Cardiac muscle cell (in vitro differentiated cells and primary cell): Measurements from ENCODE around the gene IFT22. TPM values are rescaled to one million over a fixed set of nuclear protein-coding genes. Genes with fewer than 3 reads are reported as not detected.
A peak's percentile ranks its signal among the peaks of the same experiment; 100 is the strongest.

Experiments
- DNase-seq, 2 donors: peaks; one replicate each; pipeline versions ENCODE4 v3.0.0 to v3.0.0-alpha.2; 2010 to 2017; ENCODE audit warnings: low read depth in 1 of 2, low spot score in 1 of 2
- H3K27ac ChIP-seq: fragments of 200-600 bp; sonication (generic); 2 replicates; pipeline ENCODE4 v1.5.1; 2016
- H3K27me3 ChIP-seq: fragments of 200-600 bp; sonication (generic); 2 replicates; pipeline ENCODE4 v1.6.0; 2016; ENCODE audit warnings: control low read depth
- H3K36me3 ChIP-seq: fragments of 200-600 bp; sonication (generic); 2 replicates; pipeline ENCODE4 v1.5.1; 2016; ENCODE audit warnings: control low read depth
- H3K4me1 ChIP-seq: fragments of 200-600 bp; sonication (generic); 2 replicates; pipeline ENCODE4 v1.8.1; 2017; ENCODE audit warnings: low read depth, mild to moderate bottlenecking, mixed run types
- H3K4me3 ChIP-seq: fragments of 200-600 bp; sonication (generic); 2 replicates; pipeline ENCODE4 v1.5.1; 2016; ENCODE audit warnings: mild to moderate bottlenecking
- H3K9me3 ChIP-seq: fragments of 200-600 bp; sonication (generic); 2 replicates; pipeline ENCODE4 v1.5.1; 2017; ENCODE audit warnings: low read depth, mild to moderate bottlenecking, control low read depth
- CTCF ChIP-seq: IDR thresholded peaks from 2 replicates; pipeline ENCODE4 v1.5.1; 2012; ENCODE audit warnings: low read depth, mild to moderate bottlenecking, low read length
- polyA plus RNA-seq: library from polyadenylated mRNA; unstranded; fragments of >200 nt; fragmentation: Nextera tagmentation; extraction: Ambion mirVana; gene quantifications from 2 replicates; pipeline ENCODE4 v1.2.1, GENCODE V29; 2016
- total RNA-seq: library from RNA; depleted of rRNA; stranded (reverse); fragments of >200 nt; gene quantifications from 2 replicates; pipeline ENCODE4 v1.2.3, GENCODE V29; 2016

Gene IFT22
- total and polyA plus RNA-seq, 2 experiments from 2014 or later, result 36.4 to 64.7 TPM

GRCh38 chr7:101347477-101347876, 25.9 kb upstream of the IFT22 start:
- H3K4me3 ChIP-seq, result no peak overlapping the region
- no peaks in the 10 kb centered on the region for H3K36me3 ChIP-seq
- DNase-seq, result no peak
- H3K27ac ChIP-seq, result no peak overlapping the region
- H3K4me1 ChIP-seq, result peaks cover 4% of the 10 kb centered on the region
- no peaks in the 10 kb centered on the region for H3K9me3 ChIP-seq
- H3K27me3 ChIP-seq, result no peaks in the 10 kb centered on the region
- TF ChIP-seq CTCF, result no peak

- no peak for TF ChIP-seq CTCF
- no peaks in the 10 kb centered on the region for H3K4me1 ChIP-seq
- H3K9me3 ChIP-seq, result no peaks in the 10 kb centered on the region
- no peaks in the 10 kb centered on the region for H3K27me3 ChIP-seq
- H3K27ac ChIP-seq, result no peak overlapping the region
- no peak for DNase-seq
- no peak overlapping the region for H3K4me3 ChIP-seq
- no peaks in the 10 kb centered on the region for H3K36me3 ChIP-seq
Measured at GRCh38 chr7:101342892-101343291, 21.3 kb upstream of the IFT22 start.

- H3K36me3 ChIP-seq, result no peaks in the 10 kb centered on the region
- H3K27me3 ChIP-seq, result no peaks in the 10 kb centered on the region
- H3K9me3 ChIP-seq, result no peaks in the 10 kb centered on the region
- no peaks in the 10 kb centered on the region for H3K4me1 ChIP-seq
- no peak overlapping the region for H3K4me3 ChIP-seq
- no peak for DNase-seq
- H3K27ac ChIP-seq, result no peak overlapping the region
- TF ChIP-seq CTCF, result no peak
Measured at GRCh38 chr7:101340379-101340778, 18.8 kb upstream of the IFT22 start.

GRCh38 chr7:101333912-101334311, 12.3 kb upstream of the IFT22 start:
- Histone ChIP-seq H3K4me3 (no peak overlapping the region), H3K27ac (no peak overlapping the region), H3K9me3 (no peaks in the 10 kb centered on the region), H3K36me3 (no peaks in the 10 kb centered on the region), H3K27me3 (no peaks in the 10 kb centered on the region), H3K4me1 (no peaks in the 10 kb centered on the region)
- no peak for DNase-seq
- TF ChIP-seq CTCF, result no peak

GRCh38 chr7:101332026-101332425, 10.4 kb upstream of the IFT22 start:
- DNase-seq, result no peak
- no peak overlapping the region for H3K4me3 ChIP-seq
- no peaks in the 10 kb centered on the region for H3K36me3 ChIP-seq
- no peaks in the 10 kb centered on the region for H3K27me3 ChIP-seq
- H3K27ac ChIP-seq, result no peak overlapping the region
- H3K9me3 ChIP-seq, result no peaks in the 10 kb centered on the region
- no peaks in the 10 kb centered on the region for H3K4me1 ChIP-seq
- no peak for TF ChIP-seq CTCF

GRCh38 chr7:101330011-101330484, 8.4 kb upstream of the IFT22 start:
- Histone ChIP-seq H3K27me3 (no peaks in the 10 kb centered on the region), H3K36me3 (no peaks in the 10 kb centered on the region), H3K9me3 (no peaks in the 10 kb centered on the region), H3K27ac (no peak overlapping the region), H3K4me3 (no peak overlapping the region), H3K4me1 (no peaks in the 10 kb centered on the region)
- peak in 1 of 2 donors; percentile 6 for DNase-seq
- no peak for TF ChIP-seq CTCF
